ENCODE measurements around the gene SSBP4.

Gene SSBP4

GRCh38 chr19:18428787-18429674 is 9.8 kb downstream of the SSBP4 start (continued):
- TF ChIP-seq ZNF518A (tag by site-specific recombination; conservative IDR thresholded peaks at IDR 0.05; ENCODE audit: low read depth) (no peak), GLIS2 (tag by site-specific recombination; IDR thresholded peaks at IDR 0.05) (peak; percentile 64), ZNF670 (tag by site-specific recombination; IDR thresholded peaks at IDR 0.05; ENCODE audit: low read depth) (no peak), ZNF37A (tag by site-specific recombination; IDR thresholded peaks at IDR 0.05) (no peak), ZNF660 (tag by site-specific recombination; IDR thresholded peaks at IDR 0.05) (no peak), ZNF398 (tag by site-specific recombination; IDR thresholded peaks at IDR 0.05) (peak; percentile 91), HOXA7 (CRISPR knock-in tag; IDR thresholded peaks at IDR 0.05; ENCODE audit: borderline replicate concordance) (no peak), ZEB2 (tag by site-specific recombination; IDR thresholded peaks at IDR 0.05) (peak; percentile 85), ZNF175 (tag by site-specific recombination; IDR thresholded peaks at IDR 0.05) (no peak), ZNF664 (tag by site-specific recombination; IDR thresholded peaks at IDR 0.05) (no peak), ZNF114 (tag by site-specific recombination; IDR thresholded peaks at IDR 0.05) (no peak), SP7 (tag by site-specific recombination; IDR thresholded peaks at IDR 0.05) (peak; percentile 61), KLF9 (tag by site-specific recombination; IDR thresholded peaks at IDR 0.05; ENCODE audit: low read depth) (peak; percentile 63), ZNF138 (tag by site-specific recombination; IDR thresholded peaks at IDR 0.05; ENCODE audit: borderline replicate concordance) (no peak), ZSCAN23 (tag by site-specific recombination; IDR thresholded peaks at IDR 0.05) (no peak), OVOL3 (tag by site-specific recombination; IDR thresholded peaks at IDR 0.05) (no peak), ZNF174 (tag by site-specific recombination; IDR thresholded peaks at IDR 0.05) (no peak), ZNF510 (tag by site-specific recombination; IDR thresholded peaks at IDR 0.05; ENCODE audit: insufficient replicate concordance) (no peak), ZNF214 (tag by site-specific recombination; IDR thresholded peaks at IDR 0.05; ENCODE audit: borderline replicate concordance) (no peak), ZBTB8A (tag by site-specific recombination; IDR thresholded peaks at IDR 0.05) (peak; percentile 83)
- TF ChIP-seq, protein P1, sequence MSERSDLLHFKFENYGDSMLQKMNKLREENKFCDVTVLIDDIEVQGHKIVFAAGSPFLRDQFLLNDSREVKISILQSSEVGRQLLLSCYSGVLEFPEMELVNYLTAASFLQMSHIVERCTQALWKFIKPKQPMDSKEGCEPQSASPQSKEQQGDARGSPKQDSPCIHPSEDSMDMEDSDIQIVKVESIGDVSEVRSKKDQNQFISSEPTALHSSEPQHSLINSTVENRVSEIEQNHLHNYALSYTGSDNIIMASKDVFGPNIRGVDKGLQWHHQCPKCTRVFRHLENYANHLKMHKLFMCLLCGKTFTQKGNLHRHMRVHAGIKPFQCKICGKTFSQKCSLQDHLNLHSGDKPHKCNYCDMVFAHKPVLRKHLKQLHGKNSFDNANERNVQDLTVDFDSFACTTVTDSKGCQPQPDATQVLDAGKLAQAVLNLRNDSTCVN (tag by site-specific recombination; optimal IDR thresholded peaks at IDR 0.05), result peak; percentile 92
- TF ChIP-seq, protein P2, sequence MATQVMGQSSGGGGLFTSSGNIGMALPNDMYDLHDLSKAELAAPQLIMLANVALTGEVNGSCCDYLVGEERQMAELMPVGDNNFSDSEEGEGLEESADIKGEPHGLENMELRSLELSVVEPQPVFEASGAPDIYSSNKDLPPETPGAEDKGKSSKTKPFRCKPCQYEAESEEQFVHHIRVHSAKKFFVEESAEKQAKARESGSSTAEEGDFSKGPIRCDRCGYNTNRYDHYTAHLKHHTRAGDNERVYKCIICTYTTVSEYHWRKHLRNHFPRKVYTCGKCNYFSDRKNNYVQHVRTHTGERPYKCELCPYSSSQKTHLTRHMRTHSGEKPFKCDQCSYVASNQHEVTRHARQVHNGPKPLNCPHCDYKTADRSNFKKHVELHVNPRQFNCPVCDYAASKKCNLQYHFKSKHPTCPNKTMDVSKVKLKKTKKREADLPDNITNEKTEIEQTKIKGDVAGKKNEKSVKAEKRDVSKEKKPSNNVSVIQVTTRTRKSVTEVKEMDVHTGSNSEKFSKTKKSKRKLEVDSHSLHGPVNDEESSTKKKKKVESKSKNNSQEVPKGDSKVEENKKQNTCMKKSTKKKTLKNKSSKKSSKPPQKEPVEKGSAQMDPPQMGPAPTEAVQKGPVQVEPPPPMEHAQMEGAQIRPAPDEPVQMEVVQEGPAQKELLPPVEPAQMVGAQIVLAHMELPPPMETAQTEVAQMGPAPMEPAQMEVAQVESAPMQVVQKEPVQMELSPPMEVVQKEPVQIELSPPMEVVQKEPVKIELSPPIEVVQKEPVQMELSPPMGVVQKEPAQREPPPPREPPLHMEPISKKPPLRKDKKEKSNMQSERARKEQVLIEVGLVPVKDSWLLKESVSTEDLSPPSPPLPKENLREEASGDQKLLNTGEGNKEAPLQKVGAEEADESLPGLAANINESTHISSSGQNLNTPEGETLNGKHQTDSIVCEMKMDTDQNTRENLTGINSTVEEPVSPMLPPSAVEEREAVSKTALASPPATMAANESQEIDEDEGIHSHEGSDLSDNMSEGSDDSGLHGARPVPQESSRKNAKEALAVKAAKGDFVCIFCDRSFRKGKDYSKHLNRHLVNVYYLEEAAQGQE (tag by site-specific recombination; IDR thresholded peaks at IDR 0.05), result no peak
- TF ChIP-seq, protein P3, sequence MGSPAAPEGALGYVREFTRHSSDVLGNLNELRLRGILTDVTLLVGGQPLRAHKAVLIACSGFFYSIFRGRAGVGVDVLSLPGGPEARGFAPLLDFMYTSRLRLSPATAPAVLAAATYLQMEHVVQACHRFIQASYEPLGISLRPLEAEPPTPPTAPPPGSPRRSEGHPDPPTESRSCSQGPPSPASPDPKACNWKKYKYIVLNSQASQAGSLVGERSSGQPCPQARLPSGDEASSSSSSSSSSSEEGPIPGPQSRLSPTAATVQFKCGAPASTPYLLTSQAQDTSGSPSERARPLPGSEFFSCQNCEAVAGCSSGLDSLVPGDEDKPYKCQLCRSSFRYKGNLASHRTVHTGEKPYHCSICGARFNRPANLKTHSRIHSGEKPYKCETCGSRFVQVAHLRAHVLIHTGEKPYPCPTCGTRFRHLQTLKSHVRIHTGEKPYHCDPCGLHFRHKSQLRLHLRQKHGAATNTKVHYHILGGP (tag by site-specific recombination; IDR thresholded peaks at IDR 0.05), result no peak
- TF ChIP-seq, protein P4, sequence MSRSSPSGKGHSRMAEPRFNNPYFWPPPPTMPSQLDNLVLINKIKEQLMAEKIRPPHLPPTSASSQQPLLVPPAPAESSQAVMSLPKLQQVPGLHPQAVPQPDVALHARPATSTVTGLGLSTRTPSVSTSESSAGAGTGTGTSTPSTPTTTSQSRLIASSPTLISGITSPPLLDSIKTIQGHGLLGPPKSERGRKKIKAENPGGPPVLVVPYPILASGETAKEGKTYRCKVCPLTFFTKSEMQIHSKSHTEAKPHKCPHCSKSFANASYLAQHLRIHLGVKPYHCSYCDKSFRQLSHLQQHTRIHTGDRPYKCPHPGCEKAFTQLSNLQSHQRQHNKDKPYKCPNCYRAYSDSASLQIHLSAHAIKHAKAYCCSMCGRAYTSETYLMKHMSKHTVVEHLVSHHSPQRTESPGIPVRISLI (tag by site-specific recombination; IDR thresholded peaks at IDR 0.05), result no peak
